Choroid plexus epithelial cell (primary cell): ENCODE measurements around the gene SPATA1.

Source experiments
- DNase-seq: peaks from one replicate; pipeline ENCODE4 v3.0.0-alpha.2; 2010; ENCODE audit warnings: low read depth
- H3K4me3 ChIP-seq: 2 replicates; pipeline ENCODE4 v1.5.1; 2011; ENCODE audit warnings: low read depth, mild to moderate bottlenecking, control low read depth, low read length, moderate library complexity
- CTCF ChIP-seq: conservative IDR thresholded peaks from 2 replicates; pipeline ENCODE4 v1.5.1; 2011; ENCODE audit warnings: low read depth, mild to moderate bottlenecking, control low read depth, inconsistent platforms, low read length, moderate library complexity

Gene SPATA1

GRCh38 chr1:84613887-84614286, 107.7 kb downstream of the SPATA1 start:
- no peak overlapping the region for H3K4me3 ChIP-seq
- no peak for DNase-seq
- no peak for TF ChIP-seq CTCF

- no peak for DNase-seq
- H3K4me3 ChIP-seq, result no peak overlapping the region
- TF ChIP-seq CTCF, result no peak
Observed at GRCh38 chr1:84615790-84616189, 109.6 kb downstream of the SPATA1 start.
